HK-2 (cell line): ENCODE results near the gene CCNJL.
"Not testable (repeated sequence)": the region's sequence is repeated elsewhere in the genome, so short reads cannot be mapped to it uniquely, and the experiment has no call there.

Experiments used
- DNase-seq: peaks from one replicate; pipeline ENCODE4 v3.0.0-alpha.2; 2018; ENCODE audit not compliant: unreplicated experiment

Gene CCNJL, protein sequence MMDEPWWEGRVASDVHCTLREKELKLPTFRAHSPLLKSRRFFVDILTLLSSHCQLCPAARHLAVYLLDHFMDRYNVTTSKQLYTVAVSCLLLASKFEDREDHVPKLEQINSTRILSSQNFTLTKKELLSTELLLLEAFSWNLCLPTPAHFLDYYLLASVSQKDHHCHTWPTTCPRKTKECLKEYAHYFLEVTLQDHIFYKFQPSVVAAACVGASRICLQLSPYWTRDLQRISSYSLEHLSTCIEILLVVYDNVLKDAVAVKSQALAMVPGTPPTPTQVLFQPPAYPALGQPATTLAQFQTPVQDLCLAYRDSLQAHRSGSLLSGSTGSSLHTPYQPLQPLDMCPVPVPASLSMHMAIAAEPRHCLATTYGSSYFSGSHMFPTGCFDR

DNA sequence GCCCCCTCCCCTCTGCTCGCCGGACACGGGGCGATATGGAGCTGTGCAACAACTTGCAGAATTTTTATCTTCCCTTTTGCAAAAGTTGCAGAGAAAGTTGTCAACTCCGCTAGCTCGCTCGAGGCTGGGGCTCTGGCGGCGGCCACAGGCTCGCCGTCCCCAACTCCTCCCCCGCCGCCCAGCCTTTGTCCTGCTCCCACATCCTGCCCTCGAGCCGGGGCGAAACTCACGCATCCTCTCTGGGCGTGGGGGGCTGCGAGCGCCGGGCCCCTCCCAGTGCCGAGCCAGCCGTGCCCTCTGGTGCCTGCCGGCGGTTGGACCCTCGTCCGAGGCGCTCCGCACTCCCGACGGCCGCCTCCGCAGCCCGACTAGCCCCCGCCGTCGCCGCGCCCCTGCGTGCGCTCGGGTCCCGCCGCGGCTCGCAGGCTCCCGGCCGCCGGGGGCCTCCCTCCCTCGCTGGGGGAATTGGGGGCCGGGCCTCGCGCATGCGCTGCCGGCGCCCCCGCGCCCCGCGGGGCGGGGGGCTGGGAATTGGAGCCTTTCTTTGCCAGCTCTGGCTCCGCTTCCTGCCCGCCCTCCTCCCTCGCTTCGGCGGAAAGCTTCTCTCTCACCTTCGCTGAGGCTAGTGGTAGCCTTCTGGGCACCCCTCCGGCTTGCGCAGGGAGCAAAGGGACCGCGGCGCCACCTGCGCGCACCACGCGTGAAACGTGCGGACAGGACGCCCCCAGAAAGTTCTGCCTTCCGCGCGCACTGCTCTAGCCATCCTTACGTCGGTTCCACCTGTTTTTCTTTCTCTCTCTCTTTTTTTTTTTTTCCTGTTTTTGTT is at the start of gene CCNJL:
CCNJL (minus strand) TSS at position 431 of the 826 bp plus-strand sequence. CDS start 641 bp downstream, outside the sequence.
- peak; percentile 67 for DNase-seq

DNA sequence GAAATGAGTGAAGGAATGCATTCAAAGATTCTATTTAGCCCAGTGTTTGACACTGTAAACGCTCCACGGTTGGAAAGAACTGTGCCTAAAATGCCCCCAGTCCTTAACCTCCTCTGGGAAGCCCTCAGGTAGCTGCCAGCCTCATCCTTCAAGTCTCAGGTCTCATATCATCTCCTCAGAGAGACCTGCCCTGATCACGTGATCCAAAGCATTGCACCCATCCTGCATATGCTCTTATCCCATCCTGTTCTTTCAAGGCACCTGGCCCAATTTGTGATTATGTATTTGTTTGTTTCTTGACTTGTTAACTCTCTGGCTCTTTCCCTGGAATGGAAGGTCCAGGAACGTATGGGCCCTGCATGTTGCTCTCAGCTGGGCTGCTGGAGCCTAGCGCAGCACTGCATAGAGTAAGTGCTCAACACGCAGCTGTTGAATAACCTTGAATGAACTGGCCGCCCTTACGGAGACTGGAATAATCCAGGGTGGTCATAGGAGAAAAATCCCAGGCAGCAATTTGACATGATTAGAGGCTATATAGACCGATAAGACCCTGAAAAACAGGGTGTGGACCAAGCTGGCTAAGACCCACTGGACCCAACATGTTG is 49.4 kb upstream of the CCNJL start:
- DNase-seq = no peak

DNA sequence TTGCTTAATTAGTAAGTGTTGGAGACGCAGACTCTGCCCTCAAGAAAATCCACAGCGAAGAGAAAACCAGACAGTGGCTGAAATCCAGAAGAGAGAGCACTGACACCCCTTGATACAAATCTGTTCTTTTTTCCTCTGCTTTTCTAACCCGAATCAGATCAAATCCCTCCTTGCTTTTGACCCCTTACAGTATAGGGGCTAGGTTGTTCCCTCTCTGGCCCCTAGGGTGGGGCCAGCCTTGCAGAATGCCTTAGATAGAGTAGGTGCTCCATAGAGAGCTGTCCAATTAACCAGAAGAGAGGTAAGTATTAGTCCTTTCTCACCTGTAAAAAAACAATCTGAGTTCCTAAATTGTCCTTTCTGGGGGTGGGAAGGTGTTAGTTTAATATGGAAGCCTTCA is 47.9 kb upstream of the CCNJL start:
- DNase-seq = no peak

DNA sequence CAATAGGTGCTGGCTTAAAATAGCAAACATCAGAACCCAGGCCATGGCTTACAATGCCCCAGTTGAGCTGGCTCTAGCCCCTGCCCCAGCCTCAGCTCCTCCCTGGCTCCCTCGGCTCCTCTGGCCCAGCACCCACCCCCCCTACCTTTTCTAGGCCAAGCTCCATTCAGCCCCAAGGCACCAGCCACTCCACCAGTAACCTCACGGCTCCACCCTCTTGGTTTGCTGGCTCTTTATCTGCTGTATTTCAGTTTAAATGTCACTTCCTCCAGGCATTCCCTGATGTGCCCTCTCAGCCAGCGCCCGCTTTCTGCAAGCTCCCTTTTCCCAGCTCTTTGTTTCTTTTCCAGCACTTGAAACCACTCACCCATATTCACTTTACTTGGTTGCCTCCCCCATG is 47.5 kb upstream of the CCNJL start:
- DNase-seq = no peak

DNA sequence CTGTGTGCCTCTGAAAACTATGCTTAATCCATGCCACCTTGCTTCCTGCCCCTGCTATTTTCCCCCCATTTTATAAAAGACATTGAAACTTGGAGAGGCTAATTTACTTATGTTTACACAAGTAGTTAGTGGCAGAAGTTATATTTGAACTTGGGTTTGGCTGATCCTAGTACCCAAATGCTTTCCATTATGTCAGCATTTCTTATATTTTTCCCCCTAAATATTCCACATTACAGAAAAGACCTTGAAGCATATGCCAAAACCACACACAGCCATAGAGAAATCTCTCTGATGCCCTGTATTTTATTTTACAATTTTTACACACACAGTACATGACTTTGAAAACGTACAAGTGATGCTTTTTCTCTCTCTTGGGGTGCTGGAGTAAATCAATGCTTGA is 46.9 kb upstream of the CCNJL start:
- DNase-seq = no peak

DNA sequence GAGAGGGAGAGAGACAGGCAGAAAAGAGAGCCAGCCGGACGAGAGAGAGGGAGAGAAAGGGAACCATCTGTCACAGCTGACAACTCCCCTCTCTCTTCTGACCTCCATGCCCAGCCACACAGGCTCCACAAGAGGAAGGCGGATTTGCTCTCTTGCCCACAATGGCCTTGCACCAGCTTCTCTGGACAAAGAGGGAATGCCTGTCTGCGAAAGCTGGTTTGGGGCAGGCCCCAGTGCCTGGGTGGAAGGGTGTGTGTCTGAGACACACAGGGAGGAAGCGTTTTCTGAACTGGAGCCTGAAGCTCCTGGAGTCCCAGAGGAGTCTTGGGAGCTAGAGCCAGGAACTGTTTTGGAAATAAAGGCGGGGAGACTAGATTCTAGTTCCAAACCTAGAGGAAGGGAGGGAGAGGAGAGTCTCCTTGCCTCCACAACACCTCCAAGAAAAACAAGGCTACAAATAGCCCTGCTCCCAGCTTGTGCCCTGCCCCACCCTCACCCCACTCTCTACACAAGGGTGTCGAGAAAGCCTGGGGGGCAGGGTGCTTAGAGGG is 45.6 kb upstream of the CCNJL start:
- no peak for DNase-seq

DNA sequence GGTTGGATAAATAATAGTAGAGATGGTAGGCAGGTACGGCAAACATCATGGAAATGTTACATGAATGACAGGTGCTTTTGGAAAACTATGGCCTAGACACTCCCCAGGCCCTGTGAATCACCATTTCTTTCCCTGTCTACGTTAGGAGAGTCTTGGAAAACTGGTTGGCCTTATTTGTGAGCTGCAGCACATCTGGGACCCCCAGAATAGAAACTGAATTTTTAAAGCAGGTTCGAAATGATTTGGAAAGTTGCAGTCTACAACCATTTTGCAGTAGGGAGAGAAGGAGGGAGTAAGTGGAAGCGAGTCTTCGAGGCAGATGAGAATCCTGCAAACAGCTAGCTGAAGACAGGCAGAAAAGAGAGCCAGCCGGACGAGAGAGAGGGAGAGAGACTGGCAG is 45.0 kb upstream of the CCNJL start:
- DNase-seq = no peak

DNA sequence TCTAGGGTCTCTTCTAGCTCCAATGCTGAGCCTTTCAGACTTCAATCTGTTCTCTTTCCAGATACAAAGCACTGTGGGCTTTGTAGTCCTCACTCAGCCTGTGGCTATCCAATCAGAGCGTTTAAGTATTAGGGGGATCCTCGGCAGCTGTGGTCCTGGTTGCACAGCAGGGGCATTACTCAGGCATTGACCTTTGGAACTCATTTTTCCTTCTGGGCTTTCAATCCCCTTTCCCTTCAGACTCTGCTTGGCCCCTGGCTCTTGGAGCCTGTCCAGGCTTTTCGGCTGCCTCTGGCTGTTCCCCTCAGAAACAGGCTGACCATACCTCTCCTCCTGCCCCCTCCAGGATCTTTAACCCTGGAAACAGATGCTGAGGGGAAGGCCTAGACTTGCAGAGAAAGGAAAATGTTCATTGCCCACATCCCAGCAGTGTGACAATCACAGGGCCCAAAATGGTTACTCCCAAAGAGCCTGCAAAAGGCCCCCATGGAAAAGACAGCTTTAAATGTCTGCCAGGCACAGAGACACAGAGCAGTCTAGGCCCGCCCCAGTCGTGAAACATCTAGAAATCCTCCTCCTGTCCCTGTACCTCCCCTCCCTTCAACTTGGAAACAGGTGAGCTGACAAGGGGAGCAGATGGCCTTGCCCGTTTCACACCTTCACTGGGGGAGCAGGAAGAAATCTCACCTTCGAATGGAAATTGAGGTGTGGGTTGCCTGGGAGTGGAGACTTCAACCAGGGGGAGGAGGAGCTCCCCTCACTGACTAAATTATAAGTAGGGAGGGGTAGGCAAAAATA is 44.4 kb upstream of the CCNJL start:
- DNase-seq = no peak

DNA sequence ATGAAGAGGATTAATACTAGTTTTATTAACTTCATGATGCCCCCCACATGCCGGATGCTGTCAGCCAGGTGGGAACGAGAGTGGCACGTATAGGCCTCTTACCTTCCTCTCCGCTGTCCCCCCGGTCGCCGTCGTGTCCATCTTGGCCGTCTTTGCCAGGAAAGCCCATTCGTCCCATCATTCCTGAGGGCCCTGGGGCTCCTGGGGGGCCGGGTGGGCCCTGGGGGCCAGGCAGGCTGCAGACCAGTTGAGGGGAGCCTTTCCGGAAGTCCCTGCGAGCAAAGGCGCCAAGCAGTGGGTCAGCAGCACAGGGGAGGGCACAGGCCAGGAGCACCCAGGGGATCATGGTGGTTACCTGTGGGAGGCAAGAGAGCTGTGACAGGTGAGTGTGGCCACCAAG is 42.3 kb upstream of the CCNJL start:
- DNase-seq = no peak

DNA sequence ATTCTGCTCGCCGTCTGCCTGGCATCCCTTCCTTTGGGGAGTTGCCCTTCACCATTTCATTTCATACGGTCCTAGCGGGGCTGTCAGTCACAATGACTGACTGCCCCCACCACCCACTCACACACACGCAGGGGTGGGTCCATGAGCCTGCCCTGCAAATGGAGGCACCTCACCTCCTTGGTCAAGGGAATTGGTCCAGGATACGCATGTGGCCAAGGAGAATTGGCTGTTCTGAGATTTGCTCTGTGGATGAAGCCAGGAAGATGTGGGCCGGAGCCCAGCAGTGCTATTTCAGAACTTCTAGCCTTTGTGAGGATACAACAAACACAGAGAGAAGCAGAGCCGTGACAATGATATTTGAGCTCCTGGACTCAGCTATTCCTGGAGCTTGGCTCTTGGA is 41.0 kb upstream of the CCNJL start:
- no peak for DNase-seq

DNA sequence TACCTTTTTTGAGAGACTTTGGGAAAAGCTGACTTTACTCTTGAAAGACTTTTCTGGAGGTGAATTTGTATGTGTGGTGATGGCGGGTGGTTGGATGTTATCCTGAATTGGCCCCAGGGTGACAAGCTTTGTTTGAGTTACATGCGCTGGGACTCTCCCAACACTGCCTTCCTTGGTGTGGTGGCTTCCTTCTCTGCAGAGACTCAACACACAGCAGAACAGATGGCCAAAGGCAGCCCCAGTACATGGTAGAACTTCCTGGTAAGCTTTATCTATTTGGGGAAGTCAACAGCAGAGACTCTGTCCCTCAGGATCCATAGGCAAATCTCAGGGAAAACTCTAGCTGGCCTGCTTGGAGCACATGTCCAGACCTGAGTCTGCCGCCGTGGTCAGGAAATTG is 39.9 kb upstream of the CCNJL start:
- DNase-seq = no peak

DNA sequence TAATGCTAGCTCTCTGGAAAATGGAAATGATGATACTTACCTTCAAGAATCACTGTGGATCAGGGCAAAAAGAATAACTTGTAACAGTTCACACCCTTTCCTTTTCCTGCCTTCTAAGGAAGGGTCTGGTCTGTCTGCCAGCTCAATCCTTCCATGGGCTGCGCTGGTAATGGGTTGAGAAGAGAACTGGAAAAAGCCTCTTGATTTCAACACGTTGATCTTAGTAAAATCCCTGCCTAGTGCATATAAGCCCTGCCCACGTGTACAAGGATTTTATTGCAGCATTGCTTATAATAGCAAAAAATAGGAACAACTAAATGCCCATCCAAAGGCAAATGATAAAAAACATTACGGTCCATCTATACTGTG is 37.6 kb upstream of the CCNJL start:
- no peak for DNase-seq

DNA sequence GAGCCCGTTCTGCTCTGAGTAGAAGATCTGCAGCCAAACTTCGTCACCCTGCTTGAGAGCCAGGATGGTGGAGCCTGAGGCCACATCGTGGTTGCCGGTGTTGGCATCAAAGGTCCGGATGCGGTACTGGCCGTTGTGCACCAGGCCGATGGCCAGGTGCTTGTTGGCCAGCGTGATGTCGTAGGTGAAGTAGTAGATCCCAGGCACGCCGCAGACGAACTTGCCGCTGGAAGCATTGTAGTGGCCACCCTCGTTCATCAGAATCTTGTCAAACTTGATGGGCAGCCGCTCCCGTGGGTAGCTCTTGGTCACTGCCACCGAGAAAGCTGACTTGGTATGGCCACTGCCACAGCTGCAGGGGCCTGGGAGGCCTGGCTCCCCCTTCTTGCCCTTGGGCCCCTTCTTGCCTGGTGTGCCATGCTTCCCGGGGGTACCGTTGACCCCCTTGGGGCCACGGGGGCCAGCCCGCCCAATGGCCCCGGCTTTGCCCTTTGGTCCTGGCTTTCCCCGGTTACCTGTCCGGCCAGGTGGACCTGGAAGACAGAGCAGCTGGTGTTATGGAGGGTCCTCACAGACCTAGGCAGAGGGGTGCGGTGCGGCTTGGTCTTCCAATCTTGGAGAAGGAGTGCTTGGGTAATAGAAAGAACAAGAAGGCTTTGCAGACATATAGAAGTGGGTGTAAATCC is 37.0 kb upstream of the CCNJL start:
- no peak for DNase-seq

DNA sequence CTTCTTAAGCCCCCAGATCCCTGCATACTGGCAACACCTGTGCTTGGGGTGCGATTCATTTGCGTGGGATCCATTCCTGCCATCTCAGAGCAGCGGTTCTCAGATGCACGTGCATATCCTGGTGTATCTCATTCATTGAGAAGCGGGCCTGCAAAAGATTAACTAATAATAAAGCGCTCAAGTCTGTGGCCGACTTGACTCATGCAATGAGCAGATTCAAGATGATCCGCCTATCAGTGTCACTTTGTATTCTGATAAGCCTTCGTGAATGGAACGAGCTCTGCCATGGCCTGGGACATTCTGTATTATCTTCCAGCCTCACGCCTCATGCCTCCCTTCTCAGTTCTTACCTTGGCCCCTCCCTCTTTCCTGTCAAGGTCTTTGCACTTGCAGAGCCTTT is 35.7 kb upstream of the CCNJL start:
- DNase-seq = no peak

DNA sequence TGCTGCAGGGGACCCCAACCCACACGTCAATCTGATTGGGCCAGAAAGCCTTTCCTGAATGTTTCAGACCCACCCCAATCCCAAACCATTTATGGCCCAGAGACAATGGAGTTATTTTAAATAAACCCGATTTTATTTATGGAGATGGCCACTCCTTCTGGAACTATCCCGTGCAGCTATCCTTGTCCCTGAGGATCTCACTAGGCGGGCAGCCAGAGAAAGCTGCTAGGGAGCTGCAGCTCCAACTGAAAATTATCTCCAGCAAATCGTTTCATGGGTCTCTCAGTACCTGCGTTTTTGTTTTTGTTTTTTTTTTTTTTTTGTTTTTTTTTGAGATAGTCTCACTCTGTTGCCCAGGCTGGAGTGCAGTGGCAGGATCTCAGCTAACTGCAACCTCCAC is 35.1 kb upstream of the CCNJL start:
- no peak for DNase-seq

DNA sequence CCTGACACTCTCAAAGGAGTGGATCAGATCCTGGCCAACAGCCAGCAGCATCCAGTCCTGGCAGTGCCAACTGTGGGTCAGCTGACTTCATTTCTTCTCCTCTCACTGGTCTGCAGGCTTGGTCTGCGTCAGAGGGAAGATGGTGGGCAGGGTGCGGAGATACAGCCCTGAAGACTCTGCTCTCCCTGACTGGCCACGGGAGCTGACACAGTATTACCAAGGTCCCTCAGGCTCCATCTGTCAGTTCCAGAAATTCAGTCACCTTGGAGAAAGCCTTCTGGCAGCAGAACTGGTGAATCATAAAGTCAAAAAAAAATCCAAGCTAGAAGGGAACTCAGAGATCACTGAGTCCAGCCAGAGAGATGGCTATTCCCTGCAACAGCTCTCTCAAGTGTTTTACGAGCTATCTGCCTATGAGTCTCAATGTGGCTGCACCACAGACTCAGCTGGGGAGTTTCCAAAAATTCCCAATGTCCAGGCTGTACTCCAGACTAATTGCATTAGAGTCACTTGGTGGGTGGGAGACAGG is 30.1 kb upstream of the CCNJL start:
- DNase-seq = no peak

DNA sequence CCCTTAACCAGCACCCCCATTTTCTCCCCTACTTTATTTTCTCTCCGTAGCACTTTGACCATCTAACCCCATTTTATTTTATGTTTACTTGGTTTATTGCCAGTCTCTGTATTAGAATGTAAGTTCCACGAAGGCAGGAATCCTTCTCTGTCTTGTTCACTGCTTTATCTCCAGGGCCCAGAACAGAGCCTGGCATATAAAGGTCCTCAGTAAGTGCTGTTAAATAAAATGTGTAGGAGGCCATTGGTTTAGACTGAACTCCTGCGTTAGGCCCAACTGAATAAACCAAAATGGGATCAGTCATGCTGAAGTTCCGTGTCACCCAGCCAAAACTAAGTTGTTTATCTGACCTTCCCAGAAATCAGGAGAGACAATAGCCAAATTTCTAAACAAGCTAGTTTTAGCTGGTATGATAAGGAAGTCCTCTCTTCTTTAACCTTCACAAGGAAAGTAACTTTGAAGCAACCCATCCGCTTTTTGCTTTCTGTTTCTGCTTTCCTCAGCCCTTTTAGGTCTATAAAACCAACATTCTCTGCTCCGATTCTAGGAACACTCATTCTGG is 29.0 kb upstream of the CCNJL start:
- no peak for DNase-seq

DNA sequence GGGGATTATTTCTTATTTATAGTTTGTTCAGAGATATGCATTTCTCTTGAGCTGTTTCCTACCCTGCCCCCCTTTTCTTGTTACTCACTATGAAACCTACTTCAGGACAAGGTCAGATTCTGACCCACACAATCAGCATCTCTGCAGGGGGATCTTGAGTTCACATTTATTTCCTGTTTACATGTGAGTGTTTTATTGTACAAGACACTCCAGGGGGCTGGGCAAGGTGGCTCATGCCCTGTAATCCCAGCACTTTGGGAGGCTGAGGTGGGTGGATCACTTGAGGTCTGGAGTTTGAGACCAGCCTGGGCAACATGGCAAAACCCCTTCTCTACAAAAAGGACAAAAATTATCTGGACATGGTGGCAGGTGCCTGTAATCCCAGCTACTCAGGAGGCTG is 28.1 kb upstream of the CCNJL start:
- DNase-seq = not testable (repeated sequence)

DNA sequence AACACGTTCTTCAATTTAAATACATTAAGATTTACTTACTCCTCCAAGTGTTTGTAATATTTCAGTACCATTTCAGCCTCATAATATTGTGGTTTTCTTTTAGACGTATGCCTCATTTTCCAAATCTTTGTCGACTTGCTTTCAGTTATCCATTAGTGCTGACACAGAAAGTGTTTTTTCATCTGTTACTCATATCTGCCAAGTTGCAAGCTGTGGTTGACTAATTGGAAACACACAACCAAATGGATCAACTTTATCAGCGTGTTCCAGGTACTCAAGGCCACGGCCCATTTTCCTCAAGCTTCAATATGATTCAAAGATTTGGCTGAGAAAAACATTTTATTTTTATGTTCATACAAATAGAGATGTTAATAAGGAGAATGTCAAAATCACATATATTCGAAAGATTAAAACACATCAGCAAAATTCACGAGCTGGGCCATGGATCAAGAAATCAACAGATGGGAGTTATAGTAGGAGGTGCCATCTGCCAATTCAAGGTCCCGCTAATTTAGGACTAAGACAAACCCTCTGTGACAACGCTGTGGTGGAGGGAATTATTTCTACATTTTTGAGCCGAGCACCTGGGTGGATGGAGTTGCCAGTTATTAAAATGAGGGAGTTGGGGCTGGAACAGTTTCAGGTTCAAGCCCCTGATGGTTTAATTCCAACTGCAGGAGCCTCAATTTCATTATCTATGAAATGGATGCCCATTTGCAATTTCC is 27.2 kb upstream of the CCNJL start:
- DNase-seq = no peak

DNA sequence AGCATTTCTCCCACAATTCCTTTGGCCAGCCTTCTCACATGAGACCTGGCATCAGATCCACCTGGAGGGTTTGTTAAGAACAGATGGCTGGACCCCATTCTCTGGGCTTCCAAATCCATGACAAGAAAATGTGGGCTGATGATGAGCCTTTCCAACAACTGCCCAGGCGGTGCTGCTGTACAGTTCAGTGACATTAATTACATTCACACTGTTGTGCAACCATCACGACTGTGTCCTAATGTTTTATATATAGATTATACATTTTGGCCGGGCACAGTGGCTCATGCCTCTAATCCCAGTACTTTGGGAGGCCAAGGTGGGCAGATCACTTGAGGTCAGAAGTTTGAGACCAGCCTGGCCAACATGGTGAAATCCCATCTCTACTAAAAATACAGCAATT is 22.4 kb upstream of the CCNJL start:
- DNase-seq = not testable (repeated sequence)
